GM12872 (cell line): ENCODE results near the gene WFIKKN1.

Experiments used
- TF ChIP-seq, protein P1 (sequence below): IDR thresholded peaks from 3 replicates; pipeline ENCODE4 v1.5.1; 2011; ENCODE audit warnings: low read depth, mild to moderate bottlenecking, low read length, moderate library complexity; ENCODE audit not compliant: insufficient read depth

The WFIKKN1 gene

DNA sequence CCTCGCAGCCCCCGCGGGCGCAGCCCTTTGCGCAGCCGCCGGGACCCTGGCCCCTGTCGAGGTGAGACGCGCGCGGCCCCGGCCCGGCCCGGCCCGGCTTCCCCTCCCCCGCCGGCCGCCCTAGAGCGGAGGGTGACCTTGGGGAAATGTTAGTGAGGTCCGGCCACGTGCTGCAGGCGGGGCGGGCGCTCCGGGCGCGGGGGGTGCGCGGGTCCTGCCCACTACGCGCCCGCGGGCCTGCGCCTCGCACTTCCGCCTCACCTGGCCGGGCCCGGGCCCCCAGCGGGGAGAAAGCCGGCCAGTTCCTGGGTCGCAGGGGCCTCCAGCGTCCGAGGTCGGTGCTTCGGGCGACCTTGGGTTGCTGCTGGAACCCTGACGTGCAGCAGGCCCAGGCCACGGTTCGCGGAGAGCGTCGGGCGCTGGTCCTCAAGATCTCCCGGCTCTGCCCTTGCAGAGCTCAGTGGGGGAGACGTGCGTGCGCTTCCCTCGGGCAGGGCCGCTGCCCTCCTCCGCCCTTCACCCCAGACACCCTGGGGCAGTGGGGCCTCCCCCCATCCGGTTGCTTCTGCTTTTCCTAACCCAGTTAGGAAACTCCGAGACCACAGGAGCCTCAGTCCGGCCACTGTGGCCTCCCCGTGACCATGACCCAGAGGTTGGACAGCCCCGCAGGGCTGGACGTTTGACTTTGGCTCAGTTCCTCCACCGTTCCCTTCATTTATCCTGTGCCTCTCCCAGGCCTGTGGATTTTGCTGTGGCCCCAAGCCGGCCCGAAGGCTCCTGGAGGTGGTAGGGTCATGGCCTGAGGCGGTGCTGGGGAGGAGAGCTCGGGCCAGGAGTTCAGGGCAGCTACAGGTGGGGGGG, 11.6 kb downstream of the WFIKKN1 start:
- TF ChIP-seq, protein P1, sequence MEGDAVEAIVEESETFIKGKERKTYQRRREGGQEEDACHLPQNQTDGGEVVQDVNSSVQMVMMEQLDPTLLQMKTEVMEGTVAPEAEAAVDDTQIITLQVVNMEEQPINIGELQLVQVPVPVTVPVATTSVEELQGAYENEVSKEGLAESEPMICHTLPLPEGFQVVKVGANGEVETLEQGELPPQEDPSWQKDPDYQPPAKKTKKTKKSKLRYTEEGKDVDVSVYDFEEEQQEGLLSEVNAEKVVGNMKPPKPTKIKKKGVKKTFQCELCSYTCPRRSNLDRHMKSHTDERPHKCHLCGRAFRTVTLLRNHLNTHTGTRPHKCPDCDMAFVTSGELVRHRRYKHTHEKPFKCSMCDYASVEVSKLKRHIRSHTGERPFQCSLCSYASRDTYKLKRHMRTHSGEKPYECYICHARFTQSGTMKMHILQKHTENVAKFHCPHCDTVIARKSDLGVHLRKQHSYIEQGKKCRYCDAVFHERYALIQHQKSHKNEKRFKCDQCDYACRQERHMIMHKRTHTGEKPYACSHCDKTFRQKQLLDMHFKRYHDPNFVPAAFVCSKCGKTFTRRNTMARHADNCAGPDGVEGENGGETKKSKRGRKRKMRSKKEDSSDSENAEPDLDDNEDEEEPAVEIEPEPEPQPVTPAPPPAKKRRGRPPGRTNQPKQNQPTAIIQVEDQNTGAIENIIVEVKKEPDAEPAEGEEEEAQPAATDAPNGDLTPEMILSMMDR: no peak

DNA sequence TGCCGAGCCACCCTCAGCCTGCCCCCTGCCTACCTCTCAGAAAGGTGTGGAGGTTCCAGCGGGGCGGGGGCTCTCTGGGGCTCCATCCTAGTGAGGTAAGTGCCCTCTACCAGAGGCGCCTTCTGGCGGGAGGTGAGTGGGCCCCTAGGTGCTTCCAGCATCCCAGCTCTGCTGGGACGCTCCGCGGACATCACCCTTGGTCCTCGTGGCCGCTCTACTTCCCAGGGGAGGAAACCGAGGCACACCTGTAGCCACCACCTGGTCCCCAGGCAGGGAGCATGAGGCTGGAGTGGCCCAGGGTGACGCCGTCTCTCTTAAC, 12.2 kb downstream of the WFIKKN1 start:
- TF ChIP-seq, protein P1: no peak

DNA sequence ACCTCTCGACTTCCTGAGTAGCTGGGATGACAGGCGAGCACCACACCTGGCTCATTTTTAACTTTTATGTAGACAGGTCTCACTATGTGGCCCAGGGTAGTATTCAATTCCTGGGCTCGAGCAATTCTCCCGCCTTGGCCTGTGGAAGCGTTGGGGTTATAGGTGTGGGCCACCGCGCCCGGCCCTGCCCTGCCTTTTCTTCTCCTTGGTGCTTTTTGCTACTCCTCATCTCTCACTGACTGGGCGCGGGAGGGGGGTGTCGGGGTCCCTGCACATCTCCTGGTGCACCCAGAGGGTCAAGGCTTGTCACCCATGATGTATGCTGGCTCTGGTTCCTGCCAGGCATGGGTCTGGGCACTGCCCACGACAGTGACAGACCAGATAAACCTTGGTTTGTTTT, 13.8 kb downstream of the WFIKKN1 start:
- TF ChIP-seq, protein P1: no peak

DNA sequence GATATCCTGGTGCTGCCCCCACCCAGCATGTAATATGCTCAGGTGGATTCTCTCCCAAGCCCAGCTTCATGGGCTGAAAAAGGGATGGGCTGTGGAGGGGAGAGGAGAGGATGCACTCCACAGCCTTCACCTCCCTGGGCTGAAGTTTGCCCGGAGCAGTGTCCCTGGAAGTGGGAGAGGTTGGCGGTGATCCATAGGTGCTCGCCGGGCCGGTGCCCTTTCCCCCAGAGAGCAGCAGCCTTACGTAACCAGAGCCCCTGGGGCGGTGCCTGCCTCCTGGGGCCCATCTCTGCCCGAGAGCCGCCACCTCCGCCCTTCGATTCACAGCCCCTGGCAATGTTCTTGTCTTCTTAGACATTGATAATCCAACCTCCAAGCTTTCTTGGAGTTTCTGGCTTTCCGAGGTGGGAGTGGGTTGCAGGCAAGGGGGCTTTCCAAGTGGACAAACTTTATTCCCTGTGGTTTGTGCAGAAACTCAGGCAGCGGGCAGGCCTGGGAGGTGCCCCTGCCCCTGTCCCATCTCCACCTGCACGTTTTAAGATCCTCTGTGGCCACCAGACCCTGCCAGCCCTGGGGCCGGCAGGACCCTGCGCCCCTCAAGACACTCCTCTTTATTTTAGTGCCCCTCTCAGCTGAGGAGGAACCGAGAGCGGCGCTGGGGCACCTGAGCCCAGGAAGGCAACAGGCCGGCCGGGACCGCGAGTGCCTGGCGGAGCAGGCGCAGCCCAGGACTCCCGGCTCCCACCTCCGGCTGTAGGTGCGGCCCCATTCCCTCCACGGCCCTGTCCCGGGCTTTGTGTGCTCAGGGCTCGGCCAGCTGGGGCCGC, 15.3 kb downstream of the WFIKKN1 start:
- TF ChIP-seq, protein P1: no peak

DNA sequence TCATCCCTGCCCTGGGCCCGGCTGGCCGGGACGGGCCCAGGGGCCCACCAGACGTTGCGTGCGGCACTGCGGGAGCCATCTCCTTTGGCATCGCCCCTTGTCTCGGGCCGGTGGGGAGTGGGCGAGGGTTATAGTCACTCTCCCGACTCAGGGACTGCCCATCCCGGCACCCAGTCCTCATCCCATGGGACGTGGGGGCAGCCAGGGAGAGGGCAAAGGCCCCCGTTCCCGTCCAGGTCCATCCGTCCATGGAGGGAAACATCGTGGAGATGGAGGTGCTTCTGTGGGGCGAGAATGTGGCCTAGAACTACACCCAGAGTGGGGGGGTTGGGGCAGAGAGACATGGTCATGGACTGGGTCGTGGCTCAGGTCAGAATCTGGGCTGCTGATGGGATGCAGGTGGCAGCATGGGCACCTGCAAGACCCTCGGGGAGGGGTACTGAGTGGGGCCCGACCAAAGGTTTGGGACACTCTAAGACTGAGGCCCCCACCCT, 15.9 kb downstream of the WFIKKN1 start:
- TF ChIP-seq, protein P1: no peak

DNA sequence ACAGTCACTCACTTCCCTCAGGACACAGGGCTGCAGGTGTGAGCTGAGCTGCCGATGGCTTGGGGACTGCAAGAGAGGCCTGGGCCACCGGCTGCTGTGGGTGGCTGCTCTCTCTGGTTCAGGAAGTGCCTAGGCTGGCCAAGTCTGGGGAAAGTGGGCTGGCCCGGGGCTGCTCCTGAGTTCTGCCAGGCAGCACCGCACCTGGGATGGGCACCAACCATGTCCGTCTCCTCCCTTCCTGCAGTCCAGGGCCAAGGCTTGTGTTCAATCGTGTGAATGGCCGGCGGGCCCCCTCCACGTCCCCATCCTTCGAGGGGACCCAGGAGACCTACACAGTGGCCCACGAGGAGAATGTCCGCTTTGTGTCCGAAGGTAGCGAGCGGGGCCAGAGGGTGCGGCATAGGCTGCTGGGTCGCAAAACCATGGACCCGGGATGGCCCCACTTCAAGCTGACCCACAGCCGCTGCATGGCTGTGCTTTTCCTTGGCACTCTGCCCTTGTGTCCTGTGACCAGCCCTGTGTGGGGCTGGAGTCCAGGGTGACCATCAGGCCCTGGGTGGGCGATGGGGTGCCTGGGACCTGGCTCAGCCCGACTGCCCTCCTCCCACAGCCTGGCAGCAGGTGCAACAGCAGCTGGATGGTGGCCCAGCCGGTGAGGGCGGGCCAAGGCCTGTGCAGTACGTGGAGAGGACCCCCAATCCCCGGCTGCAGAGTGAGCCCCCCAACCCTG, 16.6 kb downstream of the WFIKKN1 start:
- TF ChIP-seq, protein P1: no peak
